Spleen (tissue), 7 donors: ENCODE data around the gene MCRS1.

Experiments used
- CTCF ChIP-seq, 11 experiments: fragments of 200-600 bp in 7 of 11; fragments of 450-650 bp in 4 of 11; sonication (generic) in 4 of 11; IDR thresholded peaks in 8 of 11; conservative IDR thresholded peaks in 3 of 11; 1 replicate in 7 of 11; 2 replicates in 4 of 11; pipeline versions ENCODE4 v1.4.0 to v1.8.0; 2016 to 2021; ENCODE audit warnings: antibody characterized with exemption in 11 of 11, inconsistent platforms in 4 of 11, mild to moderate bottlenecking in 1 of 11
- POLR2A ChIP-seq, 3 donors: fragments of 450-650 bp; IDR thresholded peaks; one replicate each; pipeline ENCODE4 v1.5.1; 2017; ENCODE audit warnings: antibody characterized with exemption in 3 of 3, mild to moderate bottlenecking in 1 of 3
- POLR2AphosphoS5 ChIP-seq, 3 donors: sonication (generic); formaldehyde crosslinking; IDR thresholded peaks; one replicate each; pipeline ENCODE4 v1.5.1; 2017; ENCODE audit warnings: antibody characterized with exemption in 3 of 3
- donor health status: DM: no; HTN: no; CAD: no; lungs with moderate emphysema.
- donor health status: DM: no; HTN: no; CAD: no.
- donor health status: DM: no; HTN: no; CAD: no.

- TF ChIP-seq CTCF (IDR thresholded peaks at IDR 0.05 in 8 of 11, conservative IDR thresholded peaks at IDR 0.05 in 3 of 11) (no peak), POLR2AphosphoS5 (IDR thresholded peaks at IDR 0.05) (no peak), POLR2A (IDR thresholded peaks at IDR 0.05) (no peak)
These were observed 24.6 kb downstream of the MCRS1 start for GRCh38 chr12:49543221-49543913.
